ENCODE measurements around the gene ZEB2. TPM values are rescaled to one million over a fixed set of nuclear protein-coding genes. Genes with fewer than 3 reads are reported as not detected.

Gene ZEB2
- total and polyA plus RNA-seq, 2 of the 13 experiments (the other 11 are each of a cell fraction or from before 2014, with no cell fraction given) = 0.07 TPM; not detected in 1

- TF ChIP-seq JUN (CRISPR knock-in tag; IDR thresholded peaks at IDR 0.05) = no peak
- TF ChIP-seq SP5 (CRISPR knock-in tag; IDR thresholded peaks at IDR 0.05; ENCODE audit: borderline replicate concordance, low read depth) = no peak
- TF ChIP-seq ZNF713 (CRISPR knock-in tag; IDR thresholded peaks at IDR 0.05) = no peak
- TF ChIP-seq ZBTB1 (CRISPR knock-in tag; IDR thresholded peaks at IDR 0.05; ENCODE audit: borderline replicate concordance) = no peak
- TF ChIP-seq ESRRA (CRISPR knock-in tag; IDR thresholded peaks at IDR 0.05; ENCODE audit: low read depth) = no peak
Observed at GRCh38 chr2:144462266-144462665, 57.7 kb downstream of the ZEB2 start (continued).

DNA sequence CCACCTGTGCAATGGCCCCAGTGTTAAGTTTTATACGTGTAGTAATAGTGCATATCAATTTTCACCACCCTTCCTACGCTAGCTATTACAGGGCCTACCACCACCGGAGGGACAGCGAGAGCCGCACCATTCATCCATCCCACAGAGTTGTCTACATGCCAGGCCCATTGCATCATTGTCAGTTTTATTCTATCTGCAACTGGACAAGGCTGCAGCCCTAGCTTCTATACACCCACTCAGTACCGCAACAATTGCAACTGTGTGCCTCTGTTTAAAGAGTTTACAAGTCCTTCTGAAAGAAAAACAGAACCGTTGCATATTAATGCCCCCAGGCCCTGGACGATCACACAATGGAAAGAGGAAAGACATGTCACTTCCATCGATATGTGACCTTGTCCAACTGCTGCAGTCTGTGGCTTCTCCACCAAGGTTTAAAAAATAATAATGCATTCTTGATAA is 58.6 kb downstream of the ZEB2 start:
- no peak for FAIRE-seq
- 38% methylated on average over 9 of the region's 9 CpGs for WGBS (ENCODE audit: low lambda C conversion rate)

More for the DNA sequence above, 58.6 kb downstream of the ZEB2 start:
- intact Hi-C loops (cut with micrococcal nuclease; ENCODE audit: unreplicated experiment) = no loop called here
- DNase-seq (ENCODE audit: low spot score) = no peak
- TF ChIP-seq NFE2 (CRISPR knock-in tag; IDR thresholded peaks at IDR 0.05) = no peak
- TF ChIP-seq, protein P1, sequence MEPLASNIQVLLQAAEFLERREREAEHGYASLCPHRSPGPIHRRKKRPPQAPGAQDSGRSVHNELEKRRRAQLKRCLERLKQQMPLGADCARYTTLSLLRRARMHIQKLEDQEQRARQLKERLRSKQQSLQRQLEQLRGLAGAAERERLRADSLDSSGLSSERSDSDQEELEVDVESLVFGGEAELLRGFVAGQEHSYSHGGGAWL (CRISPR knock-in tag; IDR thresholded peaks at IDR 0.05) = no peak
- no peak for TF ChIP-seq ZEB1 (IDR thresholded peaks at IDR 0.05; ENCODE audit: insufficient replicate concordance, low read depth)
- no peak for TF ChIP-seq WIZ (CRISPR knock-in tag; IDR thresholded peaks at IDR 0.05)
- TF ChIP-seq PLRG1 (conservative IDR thresholded peaks at IDR 0.05) = no peak
- no peak for TF ChIP-seq ZNF547 (CRISPR knock-in tag; IDR thresholded peaks at IDR 0.05)
- no peak for TF ChIP-seq ZNF629 (CRISPR knock-in tag; conservative IDR thresholded peaks at IDR 0.05)
- no peak for TF ChIP-seq ZKSCAN8 (CRISPR knock-in tag; IDR thresholded peaks at IDR 0.05; ENCODE audit: borderline replicate concordance)
- TF ChIP-seq ZNF879 (CRISPR knock-in tag; IDR thresholded peaks at IDR 0.05) = no peak
- TF ChIP-seq GATAD1 (CRISPR knock-in tag; IDR thresholded peaks at IDR 0.05) = no peak
- no peak for TF ChIP-seq SIN3B (IDR thresholded peaks at IDR 0.05; ENCODE audit: low read length)
- TF ChIP-seq ZNF510 (CRISPR knock-in tag; IDR thresholded peaks at IDR 0.05; ENCODE audit: low read depth) = no peak
- TF ChIP-seq SUZ12 (IDR thresholded peaks at IDR 0.05; ENCODE audit: low read depth, low read length) = no peak
- no peak for TF ChIP-seq ZNF7 (CRISPR knock-in tag; IDR thresholded peaks at IDR 0.05)
- TF ChIP-seq ZC3H13 (CRISPR knock-in tag; IDR thresholded peaks at IDR 0.05) = no peak
- TF ChIP-seq BRF2 (CRISPR knock-in tag; IDR thresholded peaks at IDR 0.05) = no peak
- no peak for TF ChIP-seq SAFB2 (CRISPR knock-in tag; IDR thresholded peaks at IDR 0.05; ENCODE audit: borderline replicate concordance, low read depth)
- TF ChIP-seq JUND (CRISPR knock-in tag; IDR thresholded peaks at IDR 0.05) = no peak
- no peak for TF ChIP-seq ZNF44 (CRISPR knock-in tag; IDR thresholded peaks at IDR 0.05)
- no peak for TF ChIP-seq TCF7 (IDR thresholded peaks at IDR 0.05; ENCODE audit: low read depth)
- Histone ChIP-seq H3K27ac (ENCODE audit: extremely low read length, insufficient read depth, low read length) (no peak overlapping the region), H4K20me1 (ENCODE audit: insufficient read depth, low read length) (no peaks in the 10 kb centered on the region), H3K4me1 (ENCODE audit: insufficient read depth, low read length) (no peaks in the 10 kb centered on the region), H3K9ac (ENCODE audit: insufficient read depth, low read depth, low read length) (no peak overlapping the region), H3K4me2 (ENCODE audit: low read depth, low read length) (no peak overlapping the region), H3K27me3 (ENCODE audit: control insufficient read depth in 1 of 2, insufficient read depth in 2 of 2, low read length in 2 of 2) (0 out of 5 replicates have a peak, but pooled peaks cover 0 to 4% of the 10 kb centered on the region in 2 experiments), H2AFZ (ENCODE audit: low read length) (no peak overlapping the region), H3K79me2 (ENCODE audit: insufficient read depth, low read length) (no peaks in the 10 kb centered on the region), H3K4me3 (replicated peaks in 1 of 3; ENCODE audit: insufficient read depth in 1 of 3, low read depth in 2 of 3, low read length in 3 of 3) (no peak overlapping the region), H3K9me3 (ENCODE audit: low read length) (no peaks in the 10 kb centered on the region), H3K36me3 (replicated peaks in 1 of 2; ENCODE audit: control insufficient read depth in 1 of 2, insufficient read depth in 2 of 2, low read length in 2 of 2) (no peaks in the 10 kb centered on the region)
- ATAC-seq = no peak
- no TSS peak for BruUV-seq (replicated peaks)
- CTCF ChIA-PET (ENCODE audit: low intra/inter-chr PET ratio, low total read pairs) = no interaction called here
- in situ Hi-C loops (cut with HindIII; ENCODE audit: extremely low pct_ligation_motif_present, low pct_unique_long_range_greater_than_20kb) = no loop called here
- POLR2A ChIA-PET = no interaction called here

Data from HepG2 (cell line).